ENCODE results near the gene TMEM234.

The TMEM234 gene

GRCh38 chr1:32199043-32199716, 23.0 kb downstream of the TMEM234 start:
- DNase-seq = no peak

- no peak for DNase-seq
Measured at GRCh38 chr1:32198237-32199042, 23.7 kb downstream of the TMEM234 start.

GRCh38 chr1:32197837-32198236, 24.3 kb downstream of the TMEM234 start:
- DNase-seq = no peak

- DNase-seq = no peak
Measured at GRCh38 chr1:32197074-32197473, 25.1 kb downstream of the TMEM234 start.

DNA sequence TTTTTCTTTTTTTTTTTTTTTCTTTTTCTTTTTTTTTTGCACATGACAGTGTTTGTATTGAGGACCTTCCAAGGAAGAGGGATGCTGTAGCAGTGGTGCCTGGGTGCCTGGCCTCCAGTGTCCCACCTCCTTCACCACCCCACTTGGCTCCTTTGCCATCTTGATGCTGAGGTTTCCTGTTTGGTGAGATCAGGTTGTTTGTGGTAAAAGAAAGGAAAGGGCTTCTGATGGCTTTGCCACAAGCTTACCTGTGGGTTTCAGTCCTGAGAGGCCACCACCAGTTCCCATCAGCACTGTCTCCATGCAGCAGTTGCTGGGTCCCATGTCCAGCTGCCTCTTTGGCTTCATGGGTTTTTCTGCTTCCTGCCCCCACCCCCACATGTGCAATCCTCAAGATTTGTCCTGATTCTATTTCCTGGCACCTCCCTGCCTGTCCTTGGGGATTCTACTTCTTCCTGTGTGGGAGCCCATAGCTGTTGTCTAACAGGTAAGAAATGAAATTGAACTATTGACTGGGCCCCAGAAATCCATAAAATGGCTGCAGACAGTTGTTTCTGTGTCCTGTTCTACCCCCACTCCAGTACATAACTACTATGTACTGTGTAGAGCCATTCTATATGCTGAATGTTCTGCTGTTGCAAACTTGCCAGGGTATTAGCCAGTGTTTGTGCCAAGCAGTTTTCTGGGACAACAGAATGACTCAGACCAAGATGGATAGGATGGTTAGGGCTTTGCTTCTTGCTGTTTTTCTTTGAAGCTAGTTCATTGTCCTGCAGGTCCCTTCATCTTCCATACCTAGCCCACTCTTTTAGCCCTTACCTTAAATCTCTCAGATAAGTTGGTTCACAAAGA, 26.0 kb downstream of the TMEM234 start:
- peak; percentile 57 for DNase-seq

GRCh38 chr1:32195531-32195930, 26.6 kb downstream of the TMEM234 start:
- DNase-seq = no peak

GRCh38 chr1:32194984-32195383, 27.2 kb downstream of the TMEM234 start:
- no peak for DNase-seq

DNA sequence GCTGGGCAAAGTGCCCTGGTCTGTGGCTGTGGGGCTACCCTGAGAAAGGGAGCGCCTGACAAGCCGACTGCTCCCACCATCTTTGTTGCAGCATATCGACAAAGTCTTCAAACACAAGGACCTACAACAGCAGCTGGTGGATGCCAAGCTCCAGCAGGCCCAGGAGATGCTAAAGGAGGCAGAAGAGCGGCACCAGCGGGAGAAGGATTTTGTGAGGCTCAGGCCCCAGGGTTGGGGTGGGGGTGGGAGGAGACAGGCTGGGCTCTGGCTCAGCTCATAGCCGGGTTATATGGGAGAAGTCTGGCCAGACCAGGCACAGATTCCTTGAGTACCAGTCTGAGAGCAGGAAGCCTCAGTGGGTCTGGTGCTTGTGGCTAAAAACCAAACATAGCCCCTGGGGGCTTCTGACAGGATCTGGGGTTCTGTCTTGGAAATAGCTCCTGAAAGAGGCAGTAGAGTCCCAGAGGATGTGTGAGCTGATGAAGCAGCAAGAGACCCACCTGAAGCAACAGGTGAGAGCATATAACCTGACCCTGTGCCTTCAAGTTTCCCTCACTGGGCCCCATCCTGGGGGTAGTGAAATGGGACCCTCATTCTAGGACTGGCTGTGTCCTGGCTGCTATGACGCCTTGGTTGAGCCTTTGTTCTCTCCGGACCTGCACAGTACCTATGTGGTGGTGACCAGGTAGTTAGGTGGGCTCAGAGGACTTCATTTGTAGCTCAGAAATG, 29.8 kb downstream of the TMEM234 start:
- DNase-seq = no peak

- DNase-seq = no peak
Measured at GRCh38 chr1:32187850-32188249, 34.3 kb downstream of the TMEM234 start.

DNA sequence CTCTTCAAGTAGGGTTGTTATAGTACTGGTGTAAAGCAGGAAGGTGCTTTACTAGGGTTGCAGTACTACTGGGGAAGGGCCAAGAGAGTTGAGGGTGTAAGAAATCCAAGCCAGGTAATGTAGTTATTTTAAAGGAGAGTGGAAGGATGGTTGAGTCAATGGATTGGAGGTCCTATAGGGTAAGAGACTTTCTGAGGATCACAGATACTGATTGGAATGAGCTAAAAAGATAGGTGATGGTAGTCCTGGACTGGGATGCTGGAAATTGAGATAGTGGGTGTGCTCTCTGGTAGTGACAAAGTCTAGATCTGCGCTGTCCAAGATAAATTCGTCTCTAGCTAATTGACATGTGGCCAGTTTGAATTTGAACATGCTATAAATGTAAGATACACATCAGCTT, 35.7 kb downstream of the TMEM234 start:
- no peak for DNase-seq

DNA sequence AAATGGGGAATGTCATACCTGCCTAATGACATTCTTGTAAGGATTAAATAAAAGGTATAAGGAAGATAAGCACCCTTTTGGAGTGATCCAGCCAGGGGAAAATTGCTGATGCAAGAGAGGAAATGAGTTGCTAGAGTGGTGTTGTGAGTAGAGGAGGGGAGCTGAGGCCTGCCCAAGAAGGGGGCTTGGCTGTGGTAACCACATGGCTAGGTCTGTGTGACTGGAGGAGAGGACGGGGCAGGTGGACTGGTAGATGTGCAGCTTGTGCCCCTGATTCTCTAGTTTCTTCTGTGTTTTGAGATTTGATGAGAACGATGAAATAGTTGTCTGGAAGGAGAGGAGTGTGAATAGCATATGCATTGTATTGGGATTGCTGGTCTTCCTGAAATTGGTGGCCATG, 36.1 kb downstream of the TMEM234 start:
- DNase-seq = no peak

- DNase-seq = no peak
Measured at GRCh38 chr1:32184650-32185049, 37.5 kb downstream of the TMEM234 start.

DNA sequence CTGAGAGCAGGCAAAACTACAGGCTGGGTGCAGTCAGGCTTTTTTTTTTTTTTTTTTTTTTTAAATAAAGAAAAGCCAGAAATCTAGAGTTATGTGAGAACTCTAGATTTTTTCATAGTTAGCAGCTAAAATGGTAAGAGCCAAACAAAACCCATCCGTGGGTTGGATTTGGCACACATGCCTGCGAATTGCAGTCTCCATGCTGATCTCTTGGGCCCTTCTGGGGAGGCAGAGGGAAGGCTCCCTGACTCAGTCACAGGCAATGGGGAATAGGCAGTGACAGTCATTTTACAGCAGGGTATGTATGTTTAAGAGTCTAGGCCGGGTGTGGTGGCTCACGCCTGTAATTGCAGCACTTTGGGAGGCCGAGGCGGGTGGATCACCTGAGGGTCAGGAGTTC, 40.1 kb downstream of the TMEM234 start:
- DNase-seq = no peak

DNA sequence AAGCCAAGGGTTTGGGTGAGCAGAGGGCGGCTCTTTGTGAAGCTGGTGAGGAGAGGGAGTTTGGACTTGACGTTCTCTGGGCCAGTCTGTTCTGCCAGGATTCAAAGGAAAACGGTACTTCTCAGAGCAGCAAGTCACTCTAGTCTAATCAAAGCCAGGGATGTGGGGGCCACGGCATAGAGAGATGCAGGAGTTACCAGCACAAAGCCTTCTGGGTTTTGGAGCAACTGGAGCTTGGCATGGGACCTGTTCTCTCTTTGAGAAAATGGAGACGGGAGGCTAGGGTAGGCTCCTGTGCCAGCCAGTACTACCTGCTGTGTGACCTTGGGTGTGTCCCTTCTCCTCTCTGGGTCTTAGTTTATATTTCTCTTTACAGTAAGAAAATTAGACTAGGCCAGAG, 40.6 kb downstream of the TMEM234 start:
- DNase-seq = no peak

GRCh38 chr1:32181065-32181464, 41.1 kb downstream of the TMEM234 start:
- no peak for DNase-seq

GRCh38 chr1:32180186-32181060, 41.7 kb downstream of the TMEM234 start:
- DNase-seq = peak; percentile 31

DNA sequence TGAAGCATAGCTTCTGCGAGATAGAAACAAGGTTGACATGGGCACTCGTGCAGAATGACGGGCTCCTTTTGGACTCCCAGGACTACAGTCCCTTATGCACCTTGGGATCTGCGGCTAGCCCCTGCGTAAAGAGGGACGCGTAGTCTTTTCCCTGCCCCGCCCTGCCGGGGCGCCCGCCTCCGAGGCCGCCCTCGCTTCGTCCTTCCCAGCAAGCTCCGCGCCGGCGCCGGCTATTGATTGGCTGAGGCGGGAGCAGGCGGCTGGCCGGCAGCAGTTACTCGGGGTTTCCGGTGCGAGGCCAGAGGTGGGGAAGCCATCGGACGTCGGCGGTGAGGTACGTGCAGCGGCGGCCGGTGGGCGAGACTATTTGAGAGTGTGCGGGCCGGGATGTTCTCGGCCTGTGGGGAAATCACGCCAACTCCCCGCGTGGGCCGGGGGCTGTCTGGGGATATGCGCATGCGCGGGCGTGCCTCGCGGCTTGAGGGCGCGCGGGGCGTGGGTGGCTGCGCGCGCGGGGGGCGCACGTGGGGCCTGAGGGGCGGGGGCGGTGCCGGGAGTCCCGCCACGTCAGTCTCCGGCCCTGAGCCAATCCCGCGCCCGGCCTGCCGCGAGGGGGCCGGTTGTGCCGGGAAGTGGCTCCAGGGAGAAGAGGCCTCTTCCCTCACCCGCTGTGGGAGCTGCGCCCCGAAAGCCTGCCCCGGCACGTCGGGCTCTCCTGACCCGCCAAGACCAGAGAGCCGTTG, 42.5 kb downstream of the TMEM234 start, which contains the start of gene TXLNA:
Gene TXLNA (plus strand): TSS at position 233 of the 743 bp plus-strand sequence. CDS start 671 bp downstream, outside the sequence.
- DNase-seq = peak; percentile 90

- no peak for DNase-seq
Measured at GRCh38 chr1:32179193-32179442, 43.0 kb downstream of the TMEM234 start.

- no peak for DNase-seq
Measured at GRCh38 chr1:32178380-32179192, 43.6 kb downstream of the TMEM234 start.

- DNase-seq = no peak
Measured at GRCh38 chr1:32172621-32173245, 49.4 kb downstream of the TMEM234 start.

Measured in CD4-positive, alpha-beta T cell treated with Interleukin-21 for 1 hour (primary cell).